GM23338 (cell line): ENCODE data around the gene ITGB1BP1. TPM values are rescaled to one million over a fixed set of nuclear protein-coding genes. Genes with fewer than 3 reads are reported as not detected.

ENCODE experiments used
- ATAC-seq: fragments of 200-7000 bp; cut with Tn5 transposase; 3 replicates; pipeline ENCODE4 v1.9.1; 2020
- DNase-seq: peaks from one replicate; pipeline ENCODE4 v3.0.0-alpha.2; 2015; ENCODE audit warnings: low spot score
- H2AFZ ChIP-seq: fragments of 200-600 bp; sonication (generic); 2 replicates; pipeline ENCODE4 v1.8.0; 2016; ENCODE audit warnings: antibody characterized with exemption, mild to moderate bottlenecking, moderate library complexity
- H3F3A ChIP-seq: fragments of 200-600 bp; sonication (generic); replicated peaks from 2 replicates; pipeline ENCODE4 v1.8.0; 2017; ENCODE audit warnings: antibody characterized with exemption, mixed run types, low read depth
- H3K27ac ChIP-seq: fragments of 200-600 bp; sonication (generic); 2 replicates; pipeline ENCODE4 v1.6.1; 2016; ENCODE audit warnings: low read depth
- H3K27me3 ChIP-seq: fragments of 200-600 bp; sonication (generic); 2 replicates; pipeline ENCODE4 v1.8.0; 2016; ENCODE audit warnings: mild to moderate bottlenecking, mixed run types, moderate library complexity; ENCODE audit not compliant: insufficient read depth
- H3K36me3 ChIP-seq: fragments of 200-600 bp; sonication (generic); 2 replicates; pipeline ENCODE4 v1.8.0; 2016; ENCODE audit warnings: mild to moderate bottlenecking; ENCODE audit not compliant: insufficient read depth
- H3K4me1 ChIP-seq: fragments of 200-600 bp; sonication (generic); 2 replicates; pipeline ENCODE4 v1.8.0; 2016; ENCODE audit warnings: mild to moderate bottlenecking, moderate library complexity; ENCODE audit not compliant: insufficient read depth
- H3K4me2 ChIP-seq: fragments of 200-600 bp; sonication (generic); 2 replicates; pipeline ENCODE4 v1.7.1; 2017; ENCODE audit warnings: mixed run types
- H3K4me3 ChIP-seq: fragments of 200-600 bp; sonication (generic); 2 replicates; pipeline ENCODE4 v1.6.1; 2016; ENCODE audit warnings: mixed run types
- H3K79me2 ChIP-seq: fragments of 200-600 bp; sonication (generic); replicated peaks from 2 replicates; pipeline ENCODE4 v1.8.0; 2017; ENCODE audit warnings: mild to moderate bottlenecking; ENCODE audit not compliant: insufficient read depth
- H3K9me2 ChIP-seq: fragments of 200-600 bp; sonication (generic); 2 replicates; pipeline ENCODE4 v1.8.0; 2017; ENCODE audit not compliant: insufficient read depth
- H4K20me1 ChIP-seq: fragments of 200-600 bp; sonication (generic); replicated peaks from 2 replicates; pipeline ENCODE4 v1.8.0; 2017; ENCODE audit warnings: mild to moderate bottlenecking; ENCODE audit not compliant: insufficient read depth
- H3K27ac Mint-ChIP-seq: 2 replicates; pipeline ENCODE4 v1.8.0; 2020; ENCODE audit warnings: inconsistent platforms, mild to moderate bottlenecking, moderate library complexity, mixed read lengths
- H3K27me3 Mint-ChIP-seq: 3 replicates; pipeline ENCODE4 v1.8.0; 2022; ENCODE audit warnings: low read depth, mild to moderate bottlenecking, moderate library complexity, mixed read lengths, inconsistent platforms; ENCODE audit not compliant: insufficient read depth, poor library complexity
- H3K36me3 Mint-ChIP-seq: 3 replicates; pipeline ENCODE4 v1.8.0; 2021; ENCODE audit warnings: low read depth, mild to moderate bottlenecking, inconsistent platforms, moderate library complexity, mixed read lengths
- H3K4me1 Mint-ChIP-seq: 3 replicates; pipeline ENCODE4 v1.8.0; 2020; ENCODE audit warnings: mild to moderate bottlenecking, inconsistent platforms, mixed read lengths
- H3K4me3 Mint-ChIP-seq: 3 replicates; pipeline ENCODE4 v1.8.0; 2021; ENCODE audit warnings: moderate library complexity, mild to moderate bottlenecking, inconsistent platforms, mixed read lengths
- H3K9me3 Mint-ChIP-seq: 3 replicates; pipeline ENCODE4 v1.8.0; 2020; ENCODE audit warnings: moderate library complexity, mild to moderate bottlenecking, inconsistent platforms, mixed read lengths
- CREB1 ChIP-seq: fragments of 250-450 bp; sonication (Bioruptor Pico); IDR thresholded peaks from 2 replicates; pipeline ENCODE4 v1.5.0; 2020; ENCODE audit warnings: low read depth, mild to moderate bottlenecking, moderate library complexity
- CTCF ChIP-seq, 2 experiments: fragments of 200-600 bp in 1 of 2; sonication (generic) in 1 of 2; conservative IDR thresholded peaks; 2 replicates each; pipeline versions ENCODE4 v1.5.1 to v1.6.1; 2016 to 2017; ENCODE audit warnings: antibody characterized with exemption in 2 of 2, low read depth in 2 of 2, mild to moderate bottlenecking in 2 of 2, moderate library complexity in 1 of 2
- EZH2 ChIP-seq: fragments of 200-600 bp; sonication (generic); IDR thresholded peaks from one replicate; pipeline ENCODE4 v1.8.0; 2017; ENCODE audit warnings: antibody characterized with exemption, mild to moderate bottlenecking, low read depth; ENCODE audit not compliant: unreplicated experiment
- EZH2phosphoT487 ChIP-seq: fragments of 200-600 bp; sonication (generic); IDR thresholded peaks from one replicate; pipeline ENCODE4 v1.8.1; 2018; ENCODE audit warnings: antibody characterized with exemption; ENCODE audit not compliant: unreplicated experiment
- JUNB ChIP-seq: IDR thresholded peaks from one replicate; pipeline ENCODE4 v1.6.1; 2016; ENCODE audit warnings: antibody characterized with exemption; ENCODE audit not compliant: unreplicated experiment
- NANOG ChIP-seq: IDR thresholded peaks from 2 replicates; pipeline ENCODE4 v1.6.1; 2016; ENCODE audit warnings: antibody characterized with exemption, borderline replicate concordance
- POLR2AphosphoS5 ChIP-seq: IDR thresholded peaks from 2 replicates; pipeline ENCODE4 v1.6.1; 2016; ENCODE audit warnings: antibody characterized with exemption, low read depth
- STAT1 ChIP-seq: IDR thresholded peaks from one replicate; pipeline ENCODE4 v1.6.1; 2016; ENCODE audit warnings: antibody characterized with exemption; ENCODE audit not compliant: unreplicated experiment
- ZNF114 ChIP-seq: fragments of 250-450 bp; sonication (Bioruptor Pico); IDR thresholded peaks from 2 replicates; pipeline ENCODE4 v1.5.0; 2020; ENCODE audit warnings: mild to moderate bottlenecking, moderate library complexity
- ZNF331 ChIP-seq: fragments of 250-450 bp; sonication (Bioruptor Pico); IDR thresholded peaks from 2 replicates; pipeline ENCODE4 v1.5.0; 2020; ENCODE audit warnings: low read depth, mild to moderate bottlenecking, moderate library complexity
- ZNF462 ChIP-seq: fragments of 250-450 bp; sonication (Bioruptor Pico); IDR thresholded peaks from 2 replicates; pipeline ENCODE4 v1.5.0; 2020; ENCODE audit warnings: mild to moderate bottlenecking, moderate library complexity
- polyA plus RNA-seq: library from polyadenylated mRNA; unstranded; fragments of >200 nt; fragmentation: Nextera tagmentation; extraction: Ambion mirVana; gene quantifications from 2 replicates; pipeline ENCODE4 v1.2.1, GENCODE V29; 2016
- total RNA-seq: library from RNA; depleted of rRNA; stranded (reverse); fragments of >200 nt; shearing (Covaris generic); gene quantifications from 2 replicates; pipeline ENCODE4 v1.2.3, GENCODE V29; 2014
- TF ChIP-seq, protein P1 (sequence below): IDR thresholded peaks from one replicate; pipeline ENCODE4 v1.6.1; 2018; ENCODE audit warnings: antibody characterized with exemption; ENCODE audit not compliant: unreplicated experiment
- TF ChIP-seq, protein P2 (sequence below): IDR thresholded peaks from 2 replicates; pipeline ENCODE4 v1.6.1; 2016; ENCODE audit warnings: antibody characterized with exemption

Gene ITGB1BP1
- total and polyA plus RNA-seq, 2 experiments from 2014 or later: 29.1 to 63.5 TPM

GRCh38 chr2:9417725-9418124 lies 5.6 kb downstream of the ITGB1BP1 start:
- H3K27me3 Mint-ChIP-seq: peaks cover 10% of the 10 kb centered on the region
- H3K4me3 Mint-ChIP-seq: no peak overlapping the region
- H3K36me3 Mint-ChIP-seq: no peaks in the 10 kb centered on the region
- H3K4me1 ChIP-seq: peaks cover 7% of the 10 kb centered on the region; the same call in 1 of the 2 replicates
- no peaks in the 10 kb centered on the region for H3K9me3 Mint-ChIP-seq
- peaks cover 9% of the 10 kb centered on the region for H3K4me1 Mint-ChIP-seq
- peaks cover 37% of the 10 kb centered on the region for H3K79me2 ChIP-seq
- H3K36me3 ChIP-seq: no peaks in the 10 kb centered on the region; the same call in 1 of the 2 replicates
- peaks cover 14% of the 10 kb centered on the region; the same call in 1 of the 2 replicates for H4K20me1 ChIP-seq
- H3F3A ChIP-seq: 0 out of 2 replicates have a peak, but pooled peaks cover 3% of the 10 kb centered on the region
- no peak overlapping the region for H3K4me3 ChIP-seq
- TF ChIP-seq POLR2AphosphoS5 (no peak), ZNF114 (CRISPR knock-in tag) (no peak), EZH2phosphoT487 (no peak), STAT1 (no peak), NANOG (no peak), CTCF (conservative IDR thresholded peaks at IDR 0.05; ENCODE audit: low read depth in 2 of 2) (no peak), ZNF462 (no peak), EZH2 (no peak), CREB1 (CRISPR knock-in tag) (no peak), JUNB (no peak), ZNF331 (CRISPR knock-in tag) (no peak)
- TF ChIP-seq, protein P1, sequence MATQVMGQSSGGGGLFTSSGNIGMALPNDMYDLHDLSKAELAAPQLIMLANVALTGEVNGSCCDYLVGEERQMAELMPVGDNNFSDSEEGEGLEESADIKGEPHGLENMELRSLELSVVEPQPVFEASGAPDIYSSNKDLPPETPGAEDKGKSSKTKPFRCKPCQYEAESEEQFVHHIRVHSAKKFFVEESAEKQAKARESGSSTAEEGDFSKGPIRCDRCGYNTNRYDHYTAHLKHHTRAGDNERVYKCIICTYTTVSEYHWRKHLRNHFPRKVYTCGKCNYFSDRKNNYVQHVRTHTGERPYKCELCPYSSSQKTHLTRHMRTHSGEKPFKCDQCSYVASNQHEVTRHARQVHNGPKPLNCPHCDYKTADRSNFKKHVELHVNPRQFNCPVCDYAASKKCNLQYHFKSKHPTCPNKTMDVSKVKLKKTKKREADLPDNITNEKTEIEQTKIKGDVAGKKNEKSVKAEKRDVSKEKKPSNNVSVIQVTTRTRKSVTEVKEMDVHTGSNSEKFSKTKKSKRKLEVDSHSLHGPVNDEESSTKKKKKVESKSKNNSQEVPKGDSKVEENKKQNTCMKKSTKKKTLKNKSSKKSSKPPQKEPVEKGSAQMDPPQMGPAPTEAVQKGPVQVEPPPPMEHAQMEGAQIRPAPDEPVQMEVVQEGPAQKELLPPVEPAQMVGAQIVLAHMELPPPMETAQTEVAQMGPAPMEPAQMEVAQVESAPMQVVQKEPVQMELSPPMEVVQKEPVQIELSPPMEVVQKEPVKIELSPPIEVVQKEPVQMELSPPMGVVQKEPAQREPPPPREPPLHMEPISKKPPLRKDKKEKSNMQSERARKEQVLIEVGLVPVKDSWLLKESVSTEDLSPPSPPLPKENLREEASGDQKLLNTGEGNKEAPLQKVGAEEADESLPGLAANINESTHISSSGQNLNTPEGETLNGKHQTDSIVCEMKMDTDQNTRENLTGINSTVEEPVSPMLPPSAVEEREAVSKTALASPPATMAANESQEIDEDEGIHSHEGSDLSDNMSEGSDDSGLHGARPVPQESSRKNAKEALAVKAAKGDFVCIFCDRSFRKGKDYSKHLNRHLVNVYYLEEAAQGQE: no peak
- TF ChIP-seq, protein P2, sequence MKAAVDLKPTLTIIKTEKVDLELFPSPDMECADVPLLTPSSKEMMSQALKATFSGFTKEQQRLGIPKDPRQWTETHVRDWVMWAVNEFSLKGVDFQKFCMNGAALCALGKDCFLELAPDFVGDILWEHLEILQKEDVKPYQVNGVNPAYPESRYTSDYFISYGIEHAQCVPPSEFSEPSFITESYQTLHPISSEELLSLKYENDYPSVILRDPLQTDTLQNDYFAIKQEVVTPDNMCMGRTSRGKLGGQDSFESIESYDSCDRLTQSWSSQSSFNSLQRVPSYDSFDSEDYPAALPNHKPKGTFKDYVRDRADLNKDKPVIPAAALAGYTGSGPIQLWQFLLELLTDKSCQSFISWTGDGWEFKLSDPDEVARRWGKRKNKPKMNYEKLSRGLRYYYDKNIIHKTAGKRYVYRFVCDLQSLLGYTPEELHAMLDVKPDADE: no peak
- no peaks in the 10 kb centered on the region for H3K9me2 ChIP-seq
- no peak overlapping the region for H3K4me2 ChIP-seq
- H2AFZ ChIP-seq: no peak overlapping the region
- H3K27me3 ChIP-seq: no peaks in the 10 kb centered on the region
- no peak overlapping the region for H3K27ac Mint-ChIP-seq
- no peak for DNase-seq
- H3K27ac ChIP-seq: no peak overlapping the region
- ATAC-seq: no peak
